DMS114 treated with DMSO at 0.1 percent for 48 hours (cell line): ENCODE data around the gene DDAH1.
"Not testable (repeated sequence)": the region's sequence is repeated elsewhere in the genome, so short reads cannot be mapped to it uniquely, and the experiment has no call there.

ENCODE experiments used
- DNase-seq: peaks from one replicate; lab custom pipeline; 2025; ENCODE audit not compliant: unreplicated experiment; lab: John Stamatoyannopoulos, UW

DDAH1 gene

GRCh38 chr1:85465099-85465785, at the start of gene DDAH1:
Gene DDAH1, minus strand, starts transcription at chr1:85465159. Its CDS starts 114 bp downstream, at chr1:85465045.
- DNase-seq: peak; percentile 30

GRCh38 chr1:85513998-85514397, 49.0 kb upstream of the DDAH1 start:
- DNase-seq: not testable (repeated sequence)

GRCh38 chr1:85504417-85504816, 39.5 kb upstream of the DDAH1 start:
- no peak for DNase-seq

GRCh38 chr1:85502625-85503083, 37.7 kb upstream of the DDAH1 start:
- DNase-seq: peak; percentile 17

- DNase-seq: no peak
Measured at GRCh38 chr1:85502171-85502570, 37.2 kb upstream of the DDAH1 start.

GRCh38 chr1:85501355-85501898, 36.5 kb upstream of the DDAH1 start:
- no peak for DNase-seq

- DNase-seq: no peak
Measured at GRCh38 chr1:85496941-85497582, 32.1 kb upstream of the DDAH1 start.

GRCh38 chr1:85495556-85495955, 30.6 kb upstream of the DDAH1 start:
- no peak for DNase-seq

GRCh38 chr1:85494904-85495266, 29.9 kb upstream of the DDAH1 start:
- DNase-seq: peak; percentile 26

- DNase-seq: no peak
Measured at GRCh38 chr1:85494074-85494903, 29.3 kb upstream of the DDAH1 start.

GRCh38 chr1:85490270-85490985, 25.5 kb upstream of the DDAH1 start:
- no peak for DNase-seq

GRCh38 chr1:85488126-85488525, 23.2 kb upstream of the DDAH1 start:
- DNase-seq: no peak

- DNase-seq: no peak
Measured at GRCh38 chr1:85485516-85485915, 20.6 kb upstream of the DDAH1 start.

- no peak for DNase-seq
Measured at GRCh38 chr1:85484716-85485115, 19.8 kb upstream of the DDAH1 start.

GRCh38 chr1:85484264-85484663, 19.3 kb upstream of the DDAH1 start:
- DNase-seq: no peak

- no peak for DNase-seq
Measured at GRCh38 chr1:85481688-85482087, 16.7 kb upstream of the DDAH1 start.

- no peak for DNase-seq
Measured at GRCh38 chr1:85480566-85480965, 15.6 kb upstream of the DDAH1 start.

- DNase-seq: no peak
Measured at GRCh38 chr1:85479491-85479890, 14.5 kb upstream of the DDAH1 start.

GRCh38 chr1:85478366-85478765, 13.4 kb upstream of the DDAH1 start:
- DNase-seq: no peak

- no peak for DNase-seq
Measured at GRCh38 chr1:85475055-85475454, 10.1 kb upstream of the DDAH1 start.

- DNase-seq: no peak
Measured at GRCh38 chr1:85473390-85473789, 8.4 kb upstream of the DDAH1 start.
